ENCODE data around the gene CCDC71.

- TF ChIP-seq GATA3 (IDR thresholded peaks at IDR 0.05; ENCODE audit: low read depth, low read length) = no peak
- no peak for TF ChIP-seq GATA2 (IDR thresholded peaks at IDR 0.05; ENCODE audit: low read depth, low read length)
These were observed 41.9 kb downstream of the CCDC71 start for GRCh38 chr3:49124203-49124602.
